Liver (tissue), 3 donors: Measurements from ENCODE around the gene EWSR1.

Source experiments
- GABPA ChIP-seq, 2 donors: IDR thresholded peaks in 1 of 2; conservative IDR thresholded peaks in 1 of 2; 2 replicates each; pipeline ENCODE4 v1.6.1; 2016; ENCODE audit warnings: antibody characterized with exemption in 2 of 2, mild to moderate bottlenecking in 1 of 2, moderate library complexity in 1 of 2
- JUND ChIP-seq, 2 donors: IDR thresholded peaks; 2 replicates each; pipeline ENCODE4 v1.6.1; 2016; ENCODE audit warnings: antibody characterized with exemption in 2 of 2
- MAX ChIP-seq: IDR thresholded peaks from 2 replicates; pipeline ENCODE4 v1.6.1; 2016; ENCODE audit warnings: antibody characterized with exemption
- NR2F2 ChIP-seq: IDR thresholded peaks from 2 replicates; pipeline ENCODE4 v1.6.1; 2016; ENCODE audit warnings: antibody characterized with exemption
- RAD21 ChIP-seq, 2 donors: IDR thresholded peaks; 2 replicates each; pipeline ENCODE4 v1.6.1; 2016; ENCODE audit warnings: antibody characterized with exemption in 2 of 2, mild to moderate bottlenecking in 2 of 2
- TAF1 ChIP-seq: conservative IDR thresholded peaks from 2 replicates; pipeline ENCODE4 v1.6.1; 2016; ENCODE audit warnings: antibody characterized with exemption, mild to moderate bottlenecking
- YY1 ChIP-seq: IDR thresholded peaks from 2 replicates; pipeline ENCODE4 v1.6.1; 2016; ENCODE audit warnings: antibody characterized with exemption, mild to moderate bottlenecking
- TF ChIP-seq, protein P1 (sequence below): fragments of 150-350 bp; IDR thresholded peaks from 2 replicates; pipeline ENCODE4 v1.5.1; 2017; ENCODE audit warnings: improper control_type of control experiment, low read depth, low read length; ENCODE audit not compliant: missing input control
- TF ChIP-seq, protein P2 (sequence below): IDR thresholded peaks from 2 replicates; pipeline ENCODE4 v1.6.1; 2016; ENCODE audit warnings: antibody characterized with exemption
- TF ChIP-seq, protein P3 (sequence below): IDR thresholded peaks from 2 replicates; pipeline ENCODE4 v1.6.1; 2016; ENCODE audit warnings: antibody characterized with exemption, mild to moderate bottlenecking
- TF ChIP-seq, protein P4 (sequence below): IDR thresholded peaks from 2 replicates; pipeline ENCODE4 v1.6.1; 2016; ENCODE audit warnings: antibody characterized with exemption
- donor health status: healthy.
- donor health status: healthy.

GRCh38 chr22:29269230-29269604 lies 1.1 kb downstream of the EWSR1 start:
- TF ChIP-seq, protein P1, sequence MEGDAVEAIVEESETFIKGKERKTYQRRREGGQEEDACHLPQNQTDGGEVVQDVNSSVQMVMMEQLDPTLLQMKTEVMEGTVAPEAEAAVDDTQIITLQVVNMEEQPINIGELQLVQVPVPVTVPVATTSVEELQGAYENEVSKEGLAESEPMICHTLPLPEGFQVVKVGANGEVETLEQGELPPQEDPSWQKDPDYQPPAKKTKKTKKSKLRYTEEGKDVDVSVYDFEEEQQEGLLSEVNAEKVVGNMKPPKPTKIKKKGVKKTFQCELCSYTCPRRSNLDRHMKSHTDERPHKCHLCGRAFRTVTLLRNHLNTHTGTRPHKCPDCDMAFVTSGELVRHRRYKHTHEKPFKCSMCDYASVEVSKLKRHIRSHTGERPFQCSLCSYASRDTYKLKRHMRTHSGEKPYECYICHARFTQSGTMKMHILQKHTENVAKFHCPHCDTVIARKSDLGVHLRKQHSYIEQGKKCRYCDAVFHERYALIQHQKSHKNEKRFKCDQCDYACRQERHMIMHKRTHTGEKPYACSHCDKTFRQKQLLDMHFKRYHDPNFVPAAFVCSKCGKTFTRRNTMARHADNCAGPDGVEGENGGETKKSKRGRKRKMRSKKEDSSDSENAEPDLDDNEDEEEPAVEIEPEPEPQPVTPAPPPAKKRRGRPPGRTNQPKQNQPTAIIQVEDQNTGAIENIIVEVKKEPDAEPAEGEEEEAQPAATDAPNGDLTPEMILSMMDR, result no peak
- no peak for TF ChIP-seq TAF1
- no peak for TF ChIP-seq GABPA (IDR thresholded peaks at IDR 0.05 in 1 of 2, conservative IDR thresholded peaks at IDR 0.05 in 1 of 2)
- no peak for TF ChIP-seq RAD21 (IDR thresholded peaks at IDR 0.05)
- TF ChIP-seq, protein P2, sequence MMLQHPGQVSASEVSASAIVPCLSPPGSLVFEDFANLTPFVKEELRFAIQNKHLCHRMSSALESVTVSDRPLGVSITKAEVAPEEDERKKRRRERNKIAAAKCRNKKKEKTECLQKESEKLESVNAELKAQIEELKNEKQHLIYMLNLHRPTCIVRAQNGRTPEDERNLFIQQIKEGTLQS, result no peak
- TF ChIP-seq, protein P3, sequence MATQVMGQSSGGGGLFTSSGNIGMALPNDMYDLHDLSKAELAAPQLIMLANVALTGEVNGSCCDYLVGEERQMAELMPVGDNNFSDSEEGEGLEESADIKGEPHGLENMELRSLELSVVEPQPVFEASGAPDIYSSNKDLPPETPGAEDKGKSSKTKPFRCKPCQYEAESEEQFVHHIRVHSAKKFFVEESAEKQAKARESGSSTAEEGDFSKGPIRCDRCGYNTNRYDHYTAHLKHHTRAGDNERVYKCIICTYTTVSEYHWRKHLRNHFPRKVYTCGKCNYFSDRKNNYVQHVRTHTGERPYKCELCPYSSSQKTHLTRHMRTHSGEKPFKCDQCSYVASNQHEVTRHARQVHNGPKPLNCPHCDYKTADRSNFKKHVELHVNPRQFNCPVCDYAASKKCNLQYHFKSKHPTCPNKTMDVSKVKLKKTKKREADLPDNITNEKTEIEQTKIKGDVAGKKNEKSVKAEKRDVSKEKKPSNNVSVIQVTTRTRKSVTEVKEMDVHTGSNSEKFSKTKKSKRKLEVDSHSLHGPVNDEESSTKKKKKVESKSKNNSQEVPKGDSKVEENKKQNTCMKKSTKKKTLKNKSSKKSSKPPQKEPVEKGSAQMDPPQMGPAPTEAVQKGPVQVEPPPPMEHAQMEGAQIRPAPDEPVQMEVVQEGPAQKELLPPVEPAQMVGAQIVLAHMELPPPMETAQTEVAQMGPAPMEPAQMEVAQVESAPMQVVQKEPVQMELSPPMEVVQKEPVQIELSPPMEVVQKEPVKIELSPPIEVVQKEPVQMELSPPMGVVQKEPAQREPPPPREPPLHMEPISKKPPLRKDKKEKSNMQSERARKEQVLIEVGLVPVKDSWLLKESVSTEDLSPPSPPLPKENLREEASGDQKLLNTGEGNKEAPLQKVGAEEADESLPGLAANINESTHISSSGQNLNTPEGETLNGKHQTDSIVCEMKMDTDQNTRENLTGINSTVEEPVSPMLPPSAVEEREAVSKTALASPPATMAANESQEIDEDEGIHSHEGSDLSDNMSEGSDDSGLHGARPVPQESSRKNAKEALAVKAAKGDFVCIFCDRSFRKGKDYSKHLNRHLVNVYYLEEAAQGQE, result no peak
- TF ChIP-seq, protein P4, sequence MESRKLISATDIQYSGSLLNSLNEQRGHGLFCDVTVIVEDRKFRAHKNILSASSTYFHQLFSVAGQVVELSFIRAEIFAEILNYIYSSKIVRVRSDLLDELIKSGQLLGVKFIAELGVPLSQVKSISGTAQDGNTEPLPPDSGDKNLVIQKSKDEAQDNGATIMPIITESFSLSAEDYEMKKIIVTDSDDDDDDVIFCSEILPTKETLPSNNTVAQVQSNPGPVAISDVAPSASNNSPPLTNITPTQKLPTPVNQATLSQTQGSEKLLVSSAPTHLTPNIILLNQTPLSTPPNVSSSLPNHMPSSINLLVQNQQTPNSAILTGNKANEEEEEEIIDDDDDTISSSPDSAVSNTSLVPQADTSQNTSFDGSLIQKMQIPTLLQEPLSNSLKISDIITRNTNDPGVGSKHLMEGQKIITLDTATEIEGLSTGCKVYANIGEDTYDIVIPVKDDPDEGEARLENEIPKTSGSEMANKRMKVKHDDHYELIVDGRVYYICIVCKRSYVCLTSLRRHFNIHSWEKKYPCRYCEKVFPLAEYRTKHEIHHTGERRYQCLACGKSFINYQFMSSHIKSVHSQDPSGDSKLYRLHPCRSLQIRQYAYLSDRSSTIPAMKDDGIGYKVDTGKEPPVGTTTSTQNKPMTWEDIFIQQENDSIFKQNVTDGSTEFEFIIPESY, result no peak
- no peak for TF ChIP-seq MAX
- no peak for TF ChIP-seq YY1
- no peak for TF ChIP-seq NR2F2
- TF ChIP-seq JUND (IDR thresholded peaks at IDR 0.05), result no peak
